K562 treated with DMSO at 1 percent for 24 hours (cell line): Measurements from ENCODE around the gene BUD31. TPM values are rescaled to one million over a fixed set of nuclear protein-coding genes. Genes with fewer than 3 reads are reported as not detected.

ENCODE experiments used
- total RNA-seq: library from RNA; unstranded; fragments of 300-600 nt; gene quantifications from 2 replicates; pipeline ENCODE4 v1.2.3, GENCODE V29; 2022; ENCODE audit warnings: low read depth; ENCODE audit not compliant: insufficient read depth

Gene BUD31
- total RNA-seq = 177 and 213 TPM in 2 replicates

GRCh38 chr7:99408379-99409191 is at the start of gene BUD31, which contains the start of gene PDAP1:
TSS of gene BUD31 (plus strand) at chr7:99408969. CDS start at chr7:99411093, 2,124 bp downstream.
TSS of gene PDAP1 (minus strand) at chr7:99408597. CDS start at chr7:99408548, 49 bp downstream.

GRCh38 chr7:99374111-99375064 is 34.4 kb upstream of the BUD31 start, which contains the start of gene ARPC1B:
TSS of gene ARPC1B (plus strand) at chr7:99374730. CDS start at chr7:99385715, 10,985 bp downstream.

GRCh38 chr7:99438573-99439480 is 30.1 kb downstream of the BUD31 start, which contains the start of the genes CPSF4 and PTCD1:
TSS of gene CPSF4 (plus strand) at chr7:99438943. CDS start at chr7:99439083, 140 bp downstream.
TSS of gene PTCD1 (minus strand) at chr7:99438798. CDS start at chr7:99435242, 3,556 bp downstream.

Other genes starting within 250 kb of the BUD31 start
- gene KPNA7, start 200.9 kb upstream of the BUD31 start, total RNA-seq = not detected in 2 replicates
- not detected in 2 replicates for gene MYH16, start 136.1 kb upstream of the BUD31 start, total RNA-seq
- gene ARPC1A, start 83.1 kb upstream of the BUD31 start, total RNA-seq = 122 and 135 TPM in 2 replicates
- 1,077 and 1,088 TPM in 2 replicates for gene ARPC1B, start 34.2 kb upstream of the BUD31 start, total RNA-seq
- 162 and 168 TPM in 2 replicates for gene PDAP1, start 372 bp upstream of the BUD31 start, total RNA-seq
- gene PTCD1, start 29.8 kb downstream of the BUD31 start, total RNA-seq = 14.0 and 15.7 TPM in 2 replicates
- 104 TPM in 2 replicates for gene CPSF4, start 30.0 kb downstream of the BUD31 start, total RNA-seq
- gene ATP5MF, start 57.2 kb downstream of the BUD31 start, total RNA-seq = 1,250 and 1,342 TPM in 2 replicates
- 10.0 and 16.6 TPM in 2 replicates for gene ZNF789, start 63.9 kb downstream of the BUD31 start, total RNA-seq
- 26.7 and 30.4 TPM in 2 replicates for gene ZNF394, start 91.3 kb downstream of the BUD31 start, total RNA-seq
- gene ZKSCAN5, start 95.7 kb downstream of the BUD31 start, total RNA-seq = 11.7 and 12.9 TPM in 2 replicates
- gene FAM200A, start 143.1 kb downstream of the BUD31 start, total RNA-seq = 5.2 and 6.4 TPM in 2 replicates
- 61.0 and 64.6 TPM in 2 replicates for gene ZNF655, start 149.7 kb downstream of the BUD31 start, total RNA-seq
- gene TMEM225B, start 189.3 kb downstream of the BUD31 start, total RNA-seq = 0.42 and 1.1 TPM in 2 replicates
- gene ZSCAN25, start 208.0 kb downstream of the BUD31 start, total RNA-seq = 10.4 and 11.2 TPM in 2 replicates